ENCODE data around the gene MLKL.

MLKL gene

GRCh38 chr16:74641969-74642368 lies 58.7 kb downstream of the MLKL start:
- DNase-seq, result no peak

GRCh38 chr16:74637742-74638453 lies 62.8 kb downstream of the MLKL start:
- DNase-seq, result no peak

- DNase-seq, result no peak
Measured at GRCh38 chr16:74635303-74635702, 65.4 kb downstream of the MLKL start.

GRCh38 chr16:74633686-74634085 lies 67.0 kb downstream of the MLKL start:
- no peak for DNase-seq

- DNase-seq, result no peak
Measured at GRCh38 chr16:74627506-74628220, 73.0 kb downstream of the MLKL start.

- no peak for DNase-seq
Measured at GRCh38 chr16:74626741-74627416, 73.8 kb downstream of the MLKL start.

- DNase-seq, result no peak
Measured at GRCh38 chr16:74625500-74626350, 74.9 kb downstream of the MLKL start.

GRCh38 chr16:74623839-74624235 lies 76.8 kb downstream of the MLKL start:
- DNase-seq, result no peak

- DNase-seq, result no peak
Measured at GRCh38 chr16:74623214-74623838, 77.3 kb downstream of the MLKL start.

GRCh38 chr16:74622005-74622404 lies 78.7 kb downstream of the MLKL start:
- no peak for DNase-seq
